H1 (cell line): Measurements from ENCODE around the gene TRIM62. TPM values are rescaled to one million over a fixed set of nuclear protein-coding genes. Genes with fewer than 3 reads are reported as not detected.

Source experiments
- CTCF ChIA-PET: fragments of 300-600 bp; sonication (Branson Sonifier 250); formaldehyde crosslinking; loops from one replicate; lab custom pipeline; 2021; ENCODE audit not compliant: partially characterized antibody; lab: Charles Lee
- POLR2A ChIA-PET: fragments of 300-600 bp; sonication (Branson Sonifier 250); formaldehyde crosslinking; loops from one replicate; lab custom pipeline; 2021; ENCODE audit warnings: inconsistent platforms; ENCODE audit not compliant: partially characterized antibody; lab: Charles Lee
- DNase-seq, 2 experiments: peaks; one replicate each; pipeline versions ENCODE4 v3.0.0 to v3.0.0-alpha.2; 2010 to 2022; ENCODE audit warnings: low spot score in 2 of 2, low read depth in 1 of 2, mixed read lengths in 1 of 2
- FAIRE-seq: peaks from 2 replicates; lab custom pipeline; 2011; peaks lifted over from hg19 to GRCh38; lab: Jason Lieb, UNC
- H2AFZ ChIP-seq: 2 replicates; pipeline ENCODE4 v1.8.1; 2012; ENCODE audit warnings: low read length, inconsistent platforms
- H2AK5ac ChIP-seq: 2 replicates; pipeline ENCODE4 v1.6.1; 2013; ENCODE audit warnings: low read depth, low read length
- H2BK120ac ChIP-seq: replicated peaks from 2 replicates; pipeline ENCODE3; 2013; ENCODE audit warnings: low read depth, low read length, inconsistent platforms
- H2BK12ac ChIP-seq: 2 replicates; pipeline ENCODE4 v1.6.1; 2013; ENCODE audit warnings: low read depth, low read length
- H2BK15ac ChIP-seq: 2 replicates; pipeline ENCODE4 v1.6.1; 2013; ENCODE audit warnings: low read length
- H2BK20ac ChIP-seq: 2 replicates; pipeline ENCODE4 v1.6.1; 2013; ENCODE audit warnings: low read length
- H2BK5ac ChIP-seq: 2 replicates; pipeline ENCODE4 v1.6.1; 2013; ENCODE audit warnings: low read depth, low read length
- H3K14ac ChIP-seq: 2 replicates; pipeline ENCODE4 v1.6.1; 2013; ENCODE audit warnings: inconsistent platforms; ENCODE audit not compliant: insufficient read length
- H3K18ac ChIP-seq: 2 replicates; pipeline ENCODE4 v1.6.1; 2013; ENCODE audit warnings: low read length; ENCODE audit errors: extremely low read depth
- H3K23ac ChIP-seq: 2 replicates; pipeline ENCODE4 v1.6.1; 2013; ENCODE audit warnings: inconsistent platforms; ENCODE audit not compliant: insufficient read length
- H3K23me2 ChIP-seq: 2 replicates; pipeline ENCODE4 v1.6.1; 2013; ENCODE audit warnings: low read depth, low read length
- H3K27ac ChIP-seq: 2 replicates; pipeline ENCODE4 v1.6.1; 2011; ENCODE audit warnings: low read depth, low read length, inconsistent platforms
- H3K27me3 ChIP-seq, 4 experiments: replicated peaks in 1 of 4; 1 replicate in 1 of 4; 2 replicates in 3 of 4; pipeline versions ENCODE4 v1.6.1 to v1.8.1; 2011 to 2013; ENCODE audit warnings: low read length in 3 of 4, mild to moderate bottlenecking in 3 of 4, inconsistent platforms in 2 of 4, mixed read lengths in 2 of 4, moderate library complexity in 1 of 4; ENCODE audit not compliant: control insufficient read depth in 3 of 4, insufficient read depth in 3 of 4; ENCODE audit errors: extremely low read depth in 1 of 4
- H3K36me3 ChIP-seq, 4 experiments: 2 replicates each; pipeline versions ENCODE4 v1.6.1 to v1.8.1; 2011 to 2013; ENCODE audit warnings: mild to moderate bottlenecking in 4 of 4, low read length in 3 of 4, moderate library complexity in 2 of 4, control low read depth in 1 of 4, inconsistent platforms in 1 of 4; ENCODE audit not compliant: insufficient read depth in 4 of 4, control insufficient read depth in 2 of 4
- H3K4ac ChIP-seq: replicated peaks from 2 replicates; pipeline ENCODE3; 2013; ENCODE audit warnings: low read length, low read depth, mixed read lengths, inconsistent platforms; ENCODE audit not compliant: insufficient read length
- H3K4me1 ChIP-seq, 4 experiments: replicated peaks in 1 of 4; 1 replicate in 1 of 4; 2 replicates in 3 of 4; pipeline versions ENCODE4 v1.6.1 to v1.8.1; 2011 to 2013; ENCODE audit warnings: low read length in 3 of 4, inconsistent platforms in 2 of 4, mixed read lengths in 1 of 4; ENCODE audit not compliant: insufficient read depth in 4 of 4, control insufficient read depth in 3 of 4
- H3K4me2 ChIP-seq, 2 experiments: 2 replicates each; pipeline versions ENCODE4 v1.6.1 to v1.8.1; 2011 to 2013; ENCODE audit warnings: low read depth in 2 of 2, low read length in 2 of 2, control low read depth in 1 of 2, inconsistent platforms in 1 of 2, mild to moderate bottlenecking in 1 of 2; ENCODE audit not compliant: insufficient read depth in 1 of 2
- H3K4me3 ChIP-seq, 4 experiments: fragments of 200-600, 300-600 bp in 1 of 4; sonication (generic), shearing (Covaris generic), sonication (Bioruptor Twin) in 1 of 4; 2 replicates each; pipeline versions ENCODE4 v1.5.1 to v1.8.1; 2011 to 2016; ENCODE audit warnings: low read length in 4 of 4, low read depth in 3 of 4, control low read depth in 2 of 4, inconsistent platforms in 2 of 4, mild to moderate bottlenecking in 2 of 4, mixed read lengths in 1 of 4, moderate library complexity in 1 of 4; ENCODE audit not compliant: insufficient read depth in 2 of 4; ENCODE audit errors: extremely low read depth in 1 of 4
- H3K56ac ChIP-seq: replicated peaks from 2 replicates; pipeline ENCODE3; 2013; ENCODE audit warnings: low read depth, mild to moderate bottlenecking, mixed read lengths, low read length, inconsistent platforms; ENCODE audit not compliant: insufficient read length
- H3K79me1 ChIP-seq: 2 replicates; pipeline ENCODE4 v1.6.1; 2013; ENCODE audit warnings: low read depth, low read length, control low read depth
- H3K79me2 ChIP-seq, 2 experiments: 2 replicates each; pipeline versions ENCODE4 v1.6.1 to v1.8.1; 2012 to 2013; ENCODE audit warnings: low read length in 2 of 2, mild to moderate bottlenecking in 2 of 2, inconsistent platforms in 1 of 2; ENCODE audit not compliant: insufficient read depth in 2 of 2, control insufficient read depth in 1 of 2
- H3K9ac ChIP-seq, 4 experiments: replicated peaks in 1 of 4; 1 replicate in 1 of 4; 2 replicates in 3 of 4; pipeline versions ENCODE4 v1.6.1 to v1.8.1; 2011 to 2013; ENCODE audit warnings: low read depth in 3 of 4, low read length in 3 of 4, control low read depth in 2 of 4, mild to moderate bottlenecking in 2 of 4, moderate library complexity in 2 of 4, inconsistent platforms in 1 of 4; ENCODE audit errors: extremely low read depth in 1 of 4
- H3K9me3 ChIP-seq, 2 experiments: 2 replicates each; pipeline versions ENCODE4 v1.6.1 to v1.8.1; 2012 to 2013; ENCODE audit warnings: mild to moderate bottlenecking in 2 of 2, moderate library complexity in 2 of 2, control low read depth in 1 of 2, inconsistent platforms in 1 of 2, low read depth in 1 of 2, low read length in 1 of 2, mixed read lengths in 1 of 2; ENCODE audit not compliant: insufficient read depth in 2 of 2
- H4K20me1 ChIP-seq, 2 experiments: replicated peaks in 1 of 2; 2 replicates each; pipeline versions ENCODE3 to v1.8.1; 2011 to 2013; ENCODE audit warnings: inconsistent platforms in 2 of 2, low read length in 2 of 2, mild to moderate bottlenecking in 1 of 2; ENCODE audit not compliant: insufficient read depth in 2 of 2, control insufficient read depth in 1 of 2
- H4K5ac ChIP-seq: 2 replicates; pipeline ENCODE4 v1.6.1; 2013; ENCODE audit warnings: low read length, low read depth, mixed read lengths, inconsistent platforms; ENCODE audit not compliant: insufficient read length
- H4K8ac ChIP-seq: 2 replicates; pipeline ENCODE4 v1.8.0; 2013; ENCODE audit warnings: mild to moderate bottlenecking, moderate library complexity, low read length, inconsistent platforms; ENCODE audit not compliant: insufficient read depth; ENCODE audit errors: extremely low read depth
- H4K91ac ChIP-seq: replicated peaks from 2 replicates; pipeline ENCODE3; 2013; ENCODE audit warnings: low read length, mixed read lengths, inconsistent platforms; ENCODE audit not compliant: insufficient read length
- BRCA1 ChIP-seq: IDR thresholded peaks from 2 replicates; pipeline ENCODE4 v1.6.1; 2012; ENCODE audit warnings: low read depth, low read length, improper control_type of control experiment
- CHD2 ChIP-seq: IDR thresholded peaks from 2 replicates; pipeline ENCODE4 v1.6.1; 2012; ENCODE audit warnings: low read length, improper control_type of control experiment
- FOSL1 ChIP-seq: IDR thresholded peaks from 2 replicates; pipeline ENCODE4 v1.6.1; 2011; ENCODE audit warnings: mild to moderate bottlenecking, low read depth, low read length, moderate library complexity; ENCODE audit not compliant: insufficient read depth
- GTF2F1 ChIP-seq: IDR thresholded peaks from 2 replicates; pipeline ENCODE4 v1.6.1; 2012; ENCODE audit warnings: low read depth, low read length, improper control_type of control experiment, borderline replicate concordance
- NRF1 ChIP-seq: IDR thresholded peaks from 2 replicates; pipeline ENCODE4 v1.6.1; 2011; ENCODE audit warnings: mild to moderate bottlenecking, low read depth, low read length, improper control_type of control experiment
- SUZ12 ChIP-seq: fragments of 200-600 bp; sonication (generic); IDR thresholded peaks from 2 replicates; pipeline ENCODE4 v1.6.1; 2012; ENCODE audit warnings: mild to moderate bottlenecking, inconsistent platforms, low read length, moderate library complexity, mixed read lengths
- TAF7 ChIP-seq: optimal IDR thresholded peaks from 2 replicates; pipeline ENCODE3; 2011; ENCODE audit warnings: low read depth, mild to moderate bottlenecking, inconsistent platforms, low read length, moderate library complexity, borderline replicate concordance
- WGBS, 2 experiments: shearing (Covaris generic) in 1 of 2; methylation state at CpG; one replicate each; pipeline versions ENCODE4 v1.1.6 to v1.1.7; 2013 to 2015; ENCODE audit warnings: low lambda C conversion rate in 2 of 2, mixed read lengths in 2 of 2, inconsistent platforms in 1 of 2, low coverage in 1 of 2, missing lambda C conversion rate in 1 of 2; ENCODE audit not compliant: insufficient replicate concordance in 2 of 2, insufficient coverage in 1 of 2, insufficient read length in 1 of 2; ENCODE audit errors: extremely low coverage in 1 of 2, missing lambda C conversion rate in 1 of 2; 5-methylcytosine and 5-hydroxymethylcytosine counted together
- polyA plus RNA-seq, 7 experiments: library from polyadenylated mRNA; depleted of rRNA in 3 of 7; stranded (reverse) in 5 of 7; unstranded in 2 of 7; fragments of >200 nt in 5 of 7; fragments of 200-250 nt in 2 of 7; gene quantifications; 1 replicate in 5 of 7; 2 replicates in 1 of 7; 4 replicates in 1 of 7; pipeline versions ENCODE4 v1.2.1 to v1.2.3, GENCODE V29; 2011 to 2013; ENCODE audit warnings: missing spikeins in 2 of 7, mixed read lengths in 2 of 7
- total RNA-seq: library from RNA; stranded (reverse); fragmentation: NEBNext Ultra II Directional; extraction: Animal tissue kit (Norgen Biotek cat#: 25700); gene quantifications from 2 replicates; pipeline ENCODE4 v1.2.1, GENCODE V29; 2021

Gene TRIM62
- total and polyA plus RNA-seq, 2 of the 8 experiments (the other 6 are each of a cell fraction or from before 2014, with no cell fraction given), result 6.3 to 10.8 TPM

GRCh38 chr1:33228935-33229487 lies 47.2 kb upstream of the TRIM62 start:
- H3K79me2 ChIP-seq, result no peaks in the 10 kb centered on the region
- no peak overlapping the region for H2BK5ac ChIP-seq
- no peak overlapping the region for H4K5ac ChIP-seq
- no peaks in the 10 kb centered on the region; a peak in 1 of 7 replicates for H3K4me1 ChIP-seq
- no peak overlapping the region for H4K91ac ChIP-seq
- DNase-seq (no peak), FAIRE-seq (no peak)
- H3K23me2 ChIP-seq, result no peaks in the 10 kb centered on the region
- no peaks in the 10 kb centered on the region for H4K20me1 ChIP-seq
- H3K23ac ChIP-seq, result no peak overlapping the region
- H3K56ac ChIP-seq, result no peak overlapping the region
- no peak overlapping the region for H3K14ac ChIP-seq
- CTCF ChIA-PET, result interaction anchor here (0.6 to 1.6 kb wide), 4 partner anchors 15 to 213 kb away, joined by 3 to 4 read pairs (median 3); no protein-coding TSS in a partner anchor
- H3K4me3 ChIP-seq, result no peak overlapping the region
- H3K4me2 ChIP-seq, result no peak overlapping the region
- no peak overlapping the region for H2BK120ac ChIP-seq
- H3K9ac ChIP-seq, result no peak overlapping the region
- no peak overlapping the region for H2BK15ac ChIP-seq
- 79% methylated on average over 4 of the region's 5 CpGs; no CpG with 5 or more reads in 1 of the 2 experiments for WGBS, 2 experiments
- TF ChIP-seq GTF2F1 (no peak), NRF1 (no peak), BRCA1 (no peak), CHD2 (no peak), TAF7 (no peak), SUZ12 (no peak), FOSL1 (no peak)
- no peak overlapping the region for H2AK5ac ChIP-seq
- H3K9me3 ChIP-seq, result no peaks in the 10 kb centered on the region
- no peaks in the 10 kb centered on the region for H3K27me3 ChIP-seq
- H3K27ac ChIP-seq, result no peak overlapping the region
- H2BK12ac ChIP-seq, result no peak overlapping the region
- H3K36me3 ChIP-seq, result no peaks in the 10 kb centered on the region
- H3K4ac ChIP-seq, result no peak overlapping the region
- H3K18ac ChIP-seq, result no peak overlapping the region; the same call in 1 of the 2 replicates
- no peak overlapping the region for H2AFZ ChIP-seq
- POLR2A ChIA-PET, result no interaction called here
- H4K8ac ChIP-seq, result no peak overlapping the region
- no peak overlapping the region for H2BK20ac ChIP-seq
- H3K79me1 ChIP-seq, result no peaks in the 10 kb centered on the region
